Mononuclear cell (primary cell): Measurements from ENCODE around the gene TCERG1L. TPM values are rescaled to one million over a fixed set of nuclear protein-coding genes. Genes with fewer than 3 reads are reported as not detected.
"Not testable (repeated sequence)": the region's sequence is repeated elsewhere in the genome, so short reads cannot be mapped to it uniquely, and the experiment has no call there.

Experiments
- H3K27me3 ChIP-seq: 2 replicates; pipeline ENCODE4 v1.6.0; 2011; ENCODE audit warnings: low read length, control low read depth; ENCODE audit not compliant: insufficient read depth
- H3K4me1 ChIP-seq: 2 replicates; pipeline ENCODE4 v1.5.1; 2011; ENCODE audit warnings: mild to moderate bottlenecking, low read length, control low read depth; ENCODE audit not compliant: insufficient read depth
- H3K4me3 ChIP-seq: 2 replicates; pipeline ENCODE4 v1.5.1; 2011; ENCODE audit warnings: mild to moderate bottlenecking, low read length, moderate library complexity
- H3K9me3 ChIP-seq: 2 replicates; pipeline ENCODE4 v1.5.1; 2011; ENCODE audit warnings: low read depth, mild to moderate bottlenecking, control low read depth, low read length
- total RNA-seq: library from RNA; depleted of rRNA; stranded (reverse); fragments of >200 nt; gene quantifications from one replicate; pipeline ENCODE4 v1.2.3, GENCODE V29; 2012

The TCERG1L gene
- total RNA-seq, 1 donor = under 0.01 TPM

- no peaks in the 10 kb centered on the region for H3K4me1 ChIP-seq
These were observed 230.1 kb downstream of the TCERG1L start for GRCh38 chr10:131081376-131081775.

GRCh38 chr10:131080571-131080970, 230.9 kb downstream of the TCERG1L start:
- no peaks in the 10 kb centered on the region for H3K27me3 ChIP-seq
- no peaks in the 10 kb centered on the region for H3K9me3 ChIP-seq
- no peak overlapping the region for H3K4me3 ChIP-seq
- H3K4me1 ChIP-seq = no peaks in the 10 kb centered on the region

More at GRCh38 chr10:131081376-131081775, 230.1 kb downstream of the TCERG1L start:
- no peaks in the 10 kb centered on the region for H3K27me3 ChIP-seq
- no peak overlapping the region for H3K4me3 ChIP-seq
- H3K9me3 ChIP-seq = no peaks in the 10 kb centered on the region

- no peaks in the 10 kb centered on the region for H3K9me3 ChIP-seq
- no peaks in the 10 kb centered on the region for H3K4me1 ChIP-seq
- no peaks in the 10 kb centered on the region for H3K27me3 ChIP-seq
- H3K4me3 ChIP-seq = no peak overlapping the region
These were observed 232.2 kb downstream of the TCERG1L start for GRCh38 chr10:131079314-131079713.

- H3K27me3 ChIP-seq, H3K4me3 ChIP-seq, H3K9me3 ChIP-seq, H3K4me1 ChIP-seq: not testable (repeated sequence)
These were observed 232.6 kb downstream of the TCERG1L start for GRCh38 chr10:131078882-131079280.

- H3K4me1 ChIP-seq = no peaks in the 10 kb centered on the region
- H3K4me3 ChIP-seq = no peak overlapping the region
- no peaks in the 10 kb centered on the region for H3K27me3 ChIP-seq
- H3K9me3 ChIP-seq = no peaks in the 10 kb centered on the region
These were observed 233.2 kb downstream of the TCERG1L start for GRCh38 chr10:131078131-131078881.

- Histone ChIP-seq H3K27me3 (no peaks in the 10 kb centered on the region), H3K4me1 (no peaks in the 10 kb centered on the region), H3K9me3 (no peaks in the 10 kb centered on the region), H3K4me3 (no peak overlapping the region)
These were observed 233.8 kb downstream of the TCERG1L start for GRCh38 chr10:131077724-131078123.

GRCh38 chr10:131077031-131077430, 234.5 kb downstream of the TCERG1L start:
- Histone ChIP-seq H3K27me3 (no peaks in the 10 kb centered on the region), H3K4me1 (no peaks in the 10 kb centered on the region), H3K9me3 (no peaks in the 10 kb centered on the region), H3K4me3 (no peak overlapping the region)

GRCh38 chr10:131076356-131076755, 235.2 kb downstream of the TCERG1L start:
- Histone ChIP-seq H3K9me3 (no peaks in the 10 kb centered on the region), H3K27me3 (no peaks in the 10 kb centered on the region), H3K4me1 (no peaks in the 10 kb centered on the region), H3K4me3 (no peak overlapping the region)

GRCh38 chr10:131075218-131075770, 236.2 kb downstream of the TCERG1L start:
- no peaks in the 10 kb centered on the region for H3K9me3 ChIP-seq
- H3K4me1 ChIP-seq = no peaks in the 10 kb centered on the region
- H3K4me3 ChIP-seq = no peak overlapping the region
- no peaks in the 10 kb centered on the region for H3K27me3 ChIP-seq

GRCh38 chr10:131074682-131075081, 236.8 kb downstream of the TCERG1L start:
- Histone ChIP-seq H3K9me3 (no peaks in the 10 kb centered on the region), H3K4me1 (no peaks in the 10 kb centered on the region), H3K27me3 (no peaks in the 10 kb centered on the region), H3K4me3 (no peak overlapping the region)

GRCh38 chr10:131073469-131074035, 238.0 kb downstream of the TCERG1L start:
- Histone ChIP-seq H3K4me3 (no peak overlapping the region), H3K9me3 (no peaks in the 10 kb centered on the region), H3K27me3 (no peaks in the 10 kb centered on the region), H3K4me1 (no peaks in the 10 kb centered on the region)

- Histone ChIP-seq H3K4me1 (no peaks in the 10 kb centered on the region), H3K27me3 (no peaks in the 10 kb centered on the region), H3K9me3 (no peaks in the 10 kb centered on the region), H3K4me3 (no peak overlapping the region)
These were observed 238.7 kb downstream of the TCERG1L start for GRCh38 chr10:131072651-131073468.

- Histone ChIP-seq H3K9me3 (no peaks in the 10 kb centered on the region), H3K4me3 (no peak overlapping the region), H3K27me3 (no peaks in the 10 kb centered on the region), H3K4me1 (no peaks in the 10 kb centered on the region)
These were observed 239.8 kb downstream of the TCERG1L start for GRCh38 chr10:131071721-131072120.

GRCh38 chr10:131070856-131071255, 240.7 kb downstream of the TCERG1L start:
- no peak overlapping the region for H3K4me3 ChIP-seq
- no peaks in the 10 kb centered on the region for H3K4me1 ChIP-seq
- H3K27me3 ChIP-seq = no peaks in the 10 kb centered on the region
- no peaks in the 10 kb centered on the region for H3K9me3 ChIP-seq

GRCh38 chr10:131068760-131069159, 242.8 kb downstream of the TCERG1L start:
- Histone ChIP-seq H3K4me3 (no peak overlapping the region), H3K4me1 (no peaks in the 10 kb centered on the region), H3K9me3 (no peaks in the 10 kb centered on the region), H3K27me3 (no peaks in the 10 kb centered on the region)
